ENCODE data around the gene HACD2. TPM values are rescaled to one million over a fixed set of nuclear protein-coding genes. Genes with fewer than 3 reads are reported as not detected.

The HACD2 gene
- total RNA-seq, 1 donor from 2014 or later = 25.5 TPM

GRCh38 chr3:123597561-123597960 is 12.7 kb upstream of the HACD2 start:
- Histone ChIP-seq H3K27me3 (ENCODE audit: control insufficient read depth, insufficient read depth, low read length) (no peaks in the 10 kb centered on the region), H3K4me3 (ENCODE audit: low read depth, low read length) (no peak overlapping the region), H3K36me3 (ENCODE audit: control insufficient read depth, insufficient read depth, low read length) (no peaks in the 10 kb centered on the region)
- TF ChIP-seq CTCF (IDR thresholded peaks at IDR 0.05; ENCODE audit: insufficient read depth, low read length, poor library complexity, severe bottlenecking) = no peak
- no peak for DNase-seq (ENCODE audit: low read depth)

- no peak for TF ChIP-seq CTCF (IDR thresholded peaks at IDR 0.05; ENCODE audit: insufficient read depth, low read length, poor library complexity, severe bottlenecking)
- H3K36me3 ChIP-seq (ENCODE audit: control insufficient read depth, insufficient read depth, low read length) = no peaks in the 10 kb centered on the region
- no peaks in the 10 kb centered on the region for H3K27me3 ChIP-seq (ENCODE audit: control insufficient read depth, insufficient read depth, low read length)
- no peak for DNase-seq (ENCODE audit: low read depth)
- H3K4me3 ChIP-seq (ENCODE audit: low read depth, low read length) = no peak overlapping the region
Observed at GRCh38 chr3:123595396-123596180, 10.7 kb upstream of the HACD2 start.

- Histone ChIP-seq H3K27me3 (ENCODE audit: control insufficient read depth, insufficient read depth, low read length) (no peaks in the 10 kb centered on the region), H3K4me3 (ENCODE audit: low read depth, low read length) (no peak overlapping the region), H3K36me3 (ENCODE audit: control insufficient read depth, insufficient read depth, low read length) (no peaks in the 10 kb centered on the region)
- no peak for TF ChIP-seq CTCF (IDR thresholded peaks at IDR 0.05; ENCODE audit: insufficient read depth, low read length, poor library complexity, severe bottlenecking)
- DNase-seq (ENCODE audit: low read depth) = no peak
Observed at GRCh38 chr3:123593381-123593780, 8.5 kb upstream of the HACD2 start.

GRCh38 chr3:123590685-123591450 is 6.0 kb upstream of the HACD2 start:
- Histone ChIP-seq H3K27me3 (ENCODE audit: control insufficient read depth, insufficient read depth, low read length) (no peaks in the 10 kb centered on the region), H3K4me3 (ENCODE audit: low read depth, low read length) (no peak overlapping the region), H3K36me3 (ENCODE audit: control insufficient read depth, insufficient read depth, low read length) (no peaks in the 10 kb centered on the region)
- no peak for TF ChIP-seq CTCF (IDR thresholded peaks at IDR 0.05; ENCODE audit: insufficient read depth, low read length, poor library complexity, severe bottlenecking)
- DNase-seq (ENCODE audit: low read depth) = no peak

- Histone ChIP-seq H3K27me3 (ENCODE audit: control insufficient read depth, insufficient read depth, low read length) (no peaks in the 10 kb centered on the region), H3K36me3 (ENCODE audit: control insufficient read depth, insufficient read depth, low read length) (no peaks in the 10 kb centered on the region), H3K4me3 (ENCODE audit: low read depth, low read length) (no peak overlapping the region)
- DNase-seq (ENCODE audit: low read depth) = no peak
- no peak for TF ChIP-seq CTCF (IDR thresholded peaks at IDR 0.05; ENCODE audit: insufficient read depth, low read length, poor library complexity, severe bottlenecking)
Observed at GRCh38 chr3:123587401-123587800, 2.5 kb upstream of the HACD2 start.

All from kidney epithelial cell (primary cell).